ENCODE results near the gene ARHGAP6.
"Not testable (repeated sequence)": the region's sequence is repeated elsewhere in the genome, so short reads cannot be mapped to it uniquely, and the experiment has no call there.

Gene ARHGAP6

DNA sequence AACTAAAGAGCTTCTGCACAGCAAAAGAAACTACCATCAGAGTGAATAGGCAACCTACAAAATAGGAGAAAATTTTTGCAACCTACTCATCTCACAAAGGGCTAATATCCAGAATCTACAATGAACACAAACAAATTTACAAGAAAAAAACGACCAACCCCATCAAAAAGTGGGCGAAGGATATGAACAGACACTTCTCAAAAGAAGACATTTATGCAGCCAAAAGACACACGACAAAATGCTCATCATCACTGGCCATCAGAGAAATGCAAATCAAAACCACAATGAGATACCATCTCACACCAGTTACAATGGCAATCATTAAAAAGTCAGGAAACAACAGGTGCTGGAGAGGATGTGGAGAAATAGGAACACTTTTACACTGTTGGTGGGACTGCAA, 304.1 kb downstream of the ARHGAP6 start:
- FAIRE-seq: not testable (repeated sequence)

DNA sequence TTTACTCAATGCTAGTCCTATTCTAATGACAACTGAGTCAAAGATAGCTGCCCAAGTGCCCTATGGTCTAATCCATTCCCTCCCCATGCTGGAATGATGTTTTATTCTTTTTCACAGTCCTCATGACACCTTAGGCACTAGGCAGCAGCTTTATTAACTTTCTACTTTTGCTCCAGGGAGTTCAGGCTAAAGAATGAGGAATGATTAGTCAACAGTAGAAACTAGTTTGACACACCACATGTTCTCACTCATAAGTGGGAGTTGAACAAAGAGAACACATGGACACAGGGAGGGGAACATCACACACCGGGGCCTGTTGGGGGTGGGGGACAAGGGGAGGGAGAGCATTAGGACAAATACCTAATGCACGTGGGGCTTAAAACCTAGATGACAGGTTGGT, 309.8 kb downstream of the ARHGAP6 start:
- DNase-seq (ENCODE audit: low spot score); FAIRE-seq: not testable (repeated sequence)

More for the DNA sequence above, 304.1 kb downstream of the ARHGAP6 start:
- not testable (repeated sequence) for DNase-seq (ENCODE audit: low spot score)

DNA sequence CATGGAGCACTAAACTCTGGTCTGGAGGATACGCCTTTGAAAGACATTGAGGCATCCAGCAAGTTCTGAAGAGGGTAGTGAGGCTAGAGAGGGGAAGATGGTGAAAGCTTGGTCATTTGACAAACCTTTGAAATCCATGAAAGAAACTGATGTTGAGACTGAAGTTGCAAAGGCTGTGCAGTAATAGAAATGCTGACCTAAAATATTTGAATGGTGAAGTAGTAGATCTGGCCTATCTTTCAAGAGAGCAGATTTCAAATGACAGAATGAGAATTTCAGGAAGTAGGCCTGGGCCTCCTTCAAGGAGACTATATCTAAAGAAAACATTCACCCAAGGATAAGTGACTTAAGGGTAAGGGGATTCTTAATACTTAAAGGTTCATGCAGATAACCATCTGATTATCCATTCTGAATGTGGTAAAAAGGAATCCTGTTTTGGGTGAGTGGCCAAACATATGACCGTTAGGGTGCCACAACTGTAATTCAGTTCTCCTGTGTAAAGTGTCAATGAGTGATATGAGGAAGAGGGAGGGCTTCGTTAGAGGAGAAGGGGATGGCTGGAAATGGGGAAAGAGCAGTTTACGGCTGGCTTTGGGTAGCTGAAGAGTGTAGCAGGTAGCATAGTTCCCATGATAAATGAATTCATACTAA, 310.3 kb downstream of the ARHGAP6 start:
- no peak for FAIRE-seq
- DNase-seq (ENCODE audit: low spot score): no peak

DNA sequence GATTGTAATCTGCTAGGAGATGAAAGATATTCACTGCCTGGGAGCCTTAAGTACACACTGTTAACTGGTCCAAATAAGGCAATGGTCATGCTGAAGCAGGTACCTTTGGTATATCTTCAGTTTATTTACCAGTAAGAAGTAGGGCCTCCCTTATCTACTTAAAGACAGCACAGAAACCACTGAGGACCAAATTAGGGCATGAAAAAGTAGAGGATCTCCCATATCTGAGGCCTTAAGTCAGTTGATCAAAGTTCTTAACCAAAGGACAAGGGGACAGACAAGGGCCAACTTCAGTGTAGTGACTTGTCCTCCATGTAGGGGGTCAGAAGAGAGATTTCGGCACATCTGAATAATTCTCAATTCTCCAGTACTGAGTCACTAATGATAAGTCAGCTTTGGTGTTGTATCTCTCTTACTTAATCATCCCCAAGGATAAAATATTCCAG, 313.4 kb downstream of the ARHGAP6 start:
- no peak for DNase-seq (ENCODE audit: low spot score)
- FAIRE-seq: no peak

DNA sequence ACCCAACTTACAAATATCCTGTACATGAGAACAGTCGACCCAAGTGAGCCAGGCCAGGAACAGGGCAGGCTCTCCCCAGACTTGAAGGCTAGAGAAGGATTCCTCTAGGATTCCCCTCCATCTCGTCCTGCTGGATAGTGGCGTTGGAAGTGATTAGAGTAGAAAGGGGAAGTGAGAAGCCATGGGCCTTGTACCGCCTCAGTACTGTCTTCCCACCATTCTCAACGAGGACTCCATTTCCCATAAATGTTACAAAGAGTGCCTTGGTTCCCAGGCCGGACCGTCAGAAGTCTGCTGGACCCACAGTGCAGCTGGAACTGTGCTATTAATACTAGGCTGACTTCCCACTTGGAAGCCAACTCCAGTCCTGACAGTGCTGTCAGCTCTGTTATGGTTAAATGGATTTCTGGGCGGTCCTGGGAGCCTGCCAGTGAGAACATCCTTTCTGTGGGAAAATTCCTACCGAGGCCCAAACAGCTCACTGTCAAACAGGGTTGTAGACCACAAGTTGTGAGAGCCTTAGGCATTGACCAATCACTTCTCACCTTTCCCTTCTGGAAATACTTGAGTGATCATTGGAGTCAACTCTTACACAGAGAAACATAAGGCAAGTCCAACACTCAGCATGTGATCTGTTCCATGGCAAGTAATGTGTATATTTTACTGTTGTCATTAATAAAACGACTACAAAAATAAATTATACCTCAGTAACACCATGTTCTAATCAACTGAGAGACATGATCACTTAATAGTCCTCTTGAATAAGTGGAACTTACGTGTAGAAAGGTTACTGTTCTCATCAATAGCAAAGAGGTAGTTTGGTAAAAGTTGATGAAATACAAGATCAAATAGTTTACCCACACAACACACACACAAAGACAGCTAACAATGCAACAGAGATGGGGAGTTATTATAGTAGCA, 314.1 kb downstream of the ARHGAP6 start:
- no peak for FAIRE-seq
- no peak for DNase-seq (ENCODE audit: low spot score)

DNA sequence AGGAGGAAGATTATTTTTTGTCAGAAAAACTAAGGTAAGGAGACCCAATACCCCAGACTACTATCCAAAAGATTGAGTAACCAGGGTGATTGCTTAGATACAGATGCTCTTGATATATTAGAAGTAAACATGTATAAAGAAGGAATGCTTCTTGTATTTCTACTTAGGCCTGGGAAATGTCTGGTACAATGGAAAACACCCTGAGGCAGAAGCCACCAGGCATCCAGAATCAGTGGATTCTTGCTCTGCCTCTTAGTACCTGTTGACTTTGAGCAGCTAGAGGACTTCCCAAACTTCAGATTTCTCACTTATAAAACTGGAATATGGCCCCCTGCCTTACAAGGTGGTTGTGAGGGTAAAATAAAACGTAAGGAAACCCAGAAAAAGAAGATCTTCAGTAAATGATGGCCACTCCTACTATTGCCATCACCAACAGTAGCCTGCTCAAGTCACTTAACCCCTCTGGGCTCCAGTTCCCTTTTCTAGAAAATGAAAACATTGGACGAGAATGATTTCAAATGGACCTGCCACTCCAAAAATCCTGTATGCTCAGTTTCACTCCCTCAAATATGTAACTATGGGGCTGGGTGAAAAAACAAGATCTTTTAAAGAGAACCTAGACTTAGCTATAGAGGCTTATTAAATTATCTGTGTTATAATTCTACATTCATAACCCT, 315.9 kb downstream of the ARHGAP6 start:
- DNase-seq (ENCODE audit: low spot score) (no peak), FAIRE-seq (no peak)

DNA sequence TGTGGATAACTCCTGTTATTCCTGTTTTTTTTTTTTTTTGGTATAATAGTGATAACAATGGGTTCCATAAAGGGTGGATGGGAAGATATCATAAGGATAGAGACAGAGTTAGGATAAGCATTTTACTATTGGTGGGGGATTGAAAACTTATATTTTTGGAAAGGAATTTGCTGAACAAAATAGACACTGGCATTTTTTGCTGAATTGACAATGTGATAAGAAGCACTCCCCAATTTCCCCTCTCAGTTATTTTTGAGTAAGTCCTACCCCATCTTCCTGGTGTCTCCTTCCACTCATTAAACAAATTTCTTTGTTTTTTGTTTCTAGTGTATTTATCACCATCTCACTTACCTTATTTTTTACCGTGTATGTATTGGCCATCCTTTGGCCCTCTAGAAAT, 316.7 kb downstream of the ARHGAP6 start:
- no peak for FAIRE-seq
- no peak for DNase-seq (ENCODE audit: low spot score)

DNA sequence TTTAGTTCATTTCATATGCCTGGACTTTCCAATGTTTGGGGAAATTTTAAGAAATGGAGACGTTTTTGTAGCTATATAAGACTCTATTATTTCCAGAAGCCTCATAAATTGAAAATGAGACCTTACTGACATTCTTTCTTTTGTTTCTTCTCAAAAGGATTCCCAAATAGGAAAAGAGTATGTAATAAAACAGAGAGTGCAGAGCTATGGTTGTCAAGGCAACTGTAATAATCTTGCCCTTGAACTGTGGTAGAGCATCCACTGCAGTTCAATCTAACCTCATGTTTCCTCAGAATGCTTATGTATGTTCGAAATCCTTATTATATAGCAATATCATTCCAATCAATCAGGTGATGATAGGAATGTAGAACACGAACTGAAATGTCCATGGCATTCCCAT, 318.4 kb downstream of the ARHGAP6 start:
- no peak for DNase-seq (ENCODE audit: low spot score)
- FAIRE-seq: no peak

DNA sequence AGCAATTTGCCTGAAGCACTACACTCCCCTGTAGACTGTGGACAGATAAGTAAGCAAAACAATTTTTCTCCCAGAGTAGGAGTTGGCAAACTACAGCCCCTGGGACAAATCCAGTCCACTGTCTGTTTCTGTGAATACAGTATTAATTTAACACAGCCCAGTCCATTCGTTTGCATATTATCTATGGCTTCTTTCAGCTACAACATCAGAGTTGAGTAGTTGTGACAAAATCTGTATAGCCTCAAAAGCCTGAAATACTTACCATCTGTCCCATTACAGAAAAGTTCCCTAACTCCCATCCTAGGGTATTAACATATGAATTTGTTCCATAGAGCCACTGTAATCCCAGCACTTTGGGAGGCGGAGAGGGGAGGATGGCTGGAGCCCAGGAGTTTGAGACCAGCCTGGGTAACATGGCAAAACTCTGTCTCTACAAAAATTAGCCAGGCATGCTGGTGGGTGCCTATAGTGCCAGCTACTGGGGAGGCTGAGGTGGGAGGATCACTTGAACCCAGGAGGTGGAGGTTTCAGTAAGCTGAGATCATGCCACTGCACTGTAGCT, 319.5 kb downstream of the ARHGAP6 start:
- FAIRE-seq (no peak), DNase-seq (ENCODE audit: low spot score) (no peak)

DNA sequence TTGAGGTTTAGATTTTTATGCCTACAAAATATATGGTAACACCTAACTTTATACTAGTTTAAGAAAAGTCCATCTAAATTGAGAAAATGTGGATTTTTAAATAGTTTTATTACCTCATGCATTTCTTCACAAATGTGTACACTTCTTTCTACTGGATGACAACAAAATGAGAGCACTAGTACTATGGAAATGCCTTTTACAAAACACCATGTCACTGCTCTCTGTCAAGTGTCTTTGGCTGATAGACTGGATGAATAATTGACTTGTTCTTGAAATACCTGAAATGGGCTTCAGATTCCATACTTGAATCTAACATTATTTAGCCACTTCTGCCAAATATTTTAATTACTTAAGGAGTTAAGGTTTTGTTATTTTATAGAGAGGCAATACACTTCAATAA, 323.0 kb downstream of the ARHGAP6 start:
- FAIRE-seq: no peak
- DNase-seq (ENCODE audit: low spot score): no peak

DNA sequence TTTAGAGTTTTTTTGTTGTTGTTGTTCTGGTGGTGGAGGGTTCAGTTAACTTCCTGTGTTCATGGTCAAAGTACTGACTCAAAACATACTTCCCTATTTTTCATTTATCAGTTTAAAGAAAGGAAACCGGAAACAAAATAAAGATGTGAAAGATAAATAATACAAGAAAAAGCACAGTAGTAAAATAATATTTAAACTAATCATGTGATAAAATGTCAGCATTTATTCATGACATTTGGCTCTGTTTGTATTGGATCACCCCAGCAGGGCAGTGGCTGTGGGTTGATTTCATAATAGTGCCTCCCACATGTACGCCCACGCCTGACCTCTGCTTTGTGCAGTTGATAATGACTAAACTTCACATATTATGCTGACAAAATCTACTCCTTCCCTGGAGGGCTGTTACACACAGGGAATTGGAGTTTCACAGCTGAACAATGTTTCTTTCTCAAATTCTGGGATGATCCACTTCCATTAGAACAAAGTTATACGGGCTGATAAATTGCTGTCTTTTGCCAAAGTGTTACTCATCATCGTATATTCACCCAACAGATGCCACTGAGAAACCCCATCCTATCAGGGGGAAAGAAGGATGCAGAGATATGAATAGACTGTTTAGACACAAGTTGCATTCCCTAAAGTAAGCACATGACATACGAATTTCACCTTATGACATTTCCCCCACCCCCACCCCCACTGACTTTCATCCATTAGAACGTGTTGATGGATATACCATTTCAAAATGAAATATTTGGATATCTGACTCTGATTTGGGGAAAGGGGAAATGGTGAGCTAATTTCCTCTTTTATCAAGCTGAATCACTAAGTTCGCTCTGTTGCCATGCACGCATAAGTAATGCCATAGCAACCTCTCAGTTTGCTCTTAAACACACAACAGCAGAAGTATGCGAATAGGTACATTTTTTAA, 324.2 kb downstream of the ARHGAP6 start:
- DNase-seq (ENCODE audit: low spot score) (peak; percentile 6), FAIRE-seq (no peak)

DNA sequence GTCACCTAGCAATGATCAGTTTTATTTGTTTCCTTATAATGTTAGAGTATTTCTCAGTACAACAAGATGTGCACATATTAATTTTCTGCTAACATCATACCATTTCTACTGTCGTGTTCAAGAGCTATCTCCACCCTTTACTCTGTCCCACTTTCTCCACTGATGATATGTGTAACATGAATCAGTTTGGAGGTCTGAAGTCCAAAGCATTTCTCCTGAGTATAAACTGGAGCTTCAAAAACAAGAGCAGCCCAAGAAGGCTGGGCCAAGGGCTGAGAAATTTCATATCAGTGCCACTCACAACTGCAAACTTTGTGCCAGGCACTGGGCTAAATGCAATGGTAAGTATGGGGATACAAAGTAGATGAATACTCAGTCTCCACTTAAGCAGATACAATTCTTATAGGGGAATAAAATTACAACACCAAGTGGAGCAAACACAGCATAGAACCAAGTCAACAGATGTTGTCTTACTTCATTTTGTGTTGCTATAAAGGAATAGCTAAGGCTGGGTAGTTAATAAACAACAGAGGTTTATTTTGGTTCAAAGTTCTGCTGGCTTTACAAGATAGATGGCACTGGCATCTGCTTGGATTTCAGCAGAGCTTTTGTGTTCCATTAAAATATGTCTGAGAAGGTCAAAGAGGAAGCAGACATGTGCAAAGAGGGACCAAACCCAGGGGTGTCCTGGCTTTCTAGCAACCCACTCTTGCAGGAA, 328.3 kb downstream of the ARHGAP6 start:
- FAIRE-seq: no peak
- no peak for DNase-seq (ENCODE audit: low spot score)

DNA sequence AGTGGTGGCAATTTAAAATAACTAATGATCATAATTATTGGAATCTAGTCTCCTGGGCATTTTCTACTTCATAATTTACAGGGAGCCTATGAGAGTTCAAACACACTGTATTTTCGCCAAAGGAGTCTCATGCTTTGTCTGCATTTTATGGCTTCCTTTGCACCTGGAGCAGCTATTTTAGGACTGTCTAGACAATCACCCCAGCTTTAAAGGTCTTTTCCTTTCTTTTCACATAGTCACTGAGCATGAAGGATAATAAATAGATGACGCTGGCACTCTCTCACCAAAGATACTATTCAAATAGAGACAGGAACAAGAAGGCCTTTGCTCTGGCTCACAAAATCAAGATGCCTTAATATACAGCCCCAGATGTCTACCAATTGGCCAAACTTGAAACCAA, 329.5 kb downstream of the ARHGAP6 start:
- FAIRE-seq: no peak
- DNase-seq (ENCODE audit: low spot score): no peak

DNA sequence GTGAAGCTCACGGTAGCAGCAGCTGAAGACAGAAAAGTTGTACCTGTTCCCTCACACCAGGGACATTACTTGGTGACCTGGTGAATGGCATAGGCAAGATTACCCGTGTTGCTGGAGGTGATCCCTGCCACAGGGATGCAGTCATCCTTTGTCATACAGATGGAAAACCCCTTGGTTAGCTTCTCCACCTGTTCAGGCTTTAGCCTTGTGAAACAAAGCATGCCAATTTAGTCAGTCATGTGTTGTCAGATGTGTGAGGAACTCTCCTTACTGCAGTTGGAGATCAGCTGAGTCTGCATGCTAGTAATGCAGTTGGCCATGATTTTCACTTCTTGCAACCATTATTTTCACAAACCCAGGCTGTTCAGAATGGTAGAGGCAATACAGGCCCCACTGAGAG, 331.6 kb downstream of the ARHGAP6 start:
- DNase-seq (ENCODE audit: low spot score) (no peak), FAIRE-seq (no peak)

DNA sequence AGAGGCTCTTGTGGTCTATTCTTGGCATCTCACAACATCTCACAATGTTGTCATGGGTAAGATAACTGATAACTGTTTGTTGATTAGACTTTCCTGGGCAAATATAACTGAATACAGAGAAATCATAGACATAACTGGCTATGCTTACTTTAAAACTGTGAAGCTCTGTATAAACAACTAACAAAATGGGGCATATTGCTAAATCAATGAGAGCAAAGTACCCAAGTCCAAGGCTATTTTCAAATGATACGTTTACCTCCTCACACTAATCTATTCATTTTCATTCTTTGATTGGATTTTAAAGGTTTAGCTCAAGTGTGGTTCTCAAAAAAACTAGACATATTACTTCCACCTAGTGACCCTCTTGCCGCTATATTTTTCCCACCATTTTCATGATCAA, 333.9 kb downstream of the ARHGAP6 start:
- no peak for FAIRE-seq
- no peak for DNase-seq (ENCODE audit: low spot score)

DNA sequence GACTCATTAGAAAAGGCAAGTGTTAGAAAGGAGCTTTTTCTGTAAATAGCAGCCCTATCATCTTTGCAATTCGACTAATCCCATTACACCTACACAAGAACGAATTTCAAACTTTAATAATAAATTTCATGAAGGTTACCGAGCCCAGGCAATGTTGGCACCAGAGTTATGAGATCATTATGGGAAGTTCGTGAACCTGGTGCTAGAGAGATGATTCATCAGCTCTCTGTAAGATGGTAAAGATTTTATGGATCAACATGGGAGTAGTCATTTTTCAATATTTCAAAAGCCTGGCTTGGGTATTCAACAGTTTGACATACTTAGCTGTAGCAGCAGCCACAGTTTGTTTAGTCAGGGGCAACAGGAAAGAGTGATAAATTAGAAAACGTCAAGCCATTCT, 336.7 kb downstream of the ARHGAP6 start:
- FAIRE-seq: no peak
- no peak for DNase-seq (ENCODE audit: low spot score)

DNA sequence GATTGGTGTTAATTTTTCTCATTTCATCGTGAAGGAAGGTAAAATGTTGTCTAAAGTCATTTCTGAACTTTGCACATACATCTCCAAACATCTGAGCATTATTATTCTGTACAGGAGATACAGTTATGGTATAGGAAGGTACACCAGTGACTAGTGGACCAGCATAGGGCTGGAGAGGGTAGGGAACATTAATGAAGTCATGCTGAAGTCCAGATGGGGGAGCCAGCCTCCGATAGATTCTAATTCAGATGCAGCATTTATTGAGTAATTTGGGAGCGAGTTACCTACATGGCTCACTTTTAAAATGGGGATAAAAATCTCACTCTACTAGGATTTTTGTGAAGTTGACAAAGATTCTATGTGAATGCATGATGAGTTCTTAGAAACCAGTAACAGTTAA, 337.6 kb downstream of the ARHGAP6 start:
- DNase-seq (ENCODE audit: low spot score): no peak
- FAIRE-seq: no peak

DNA sequence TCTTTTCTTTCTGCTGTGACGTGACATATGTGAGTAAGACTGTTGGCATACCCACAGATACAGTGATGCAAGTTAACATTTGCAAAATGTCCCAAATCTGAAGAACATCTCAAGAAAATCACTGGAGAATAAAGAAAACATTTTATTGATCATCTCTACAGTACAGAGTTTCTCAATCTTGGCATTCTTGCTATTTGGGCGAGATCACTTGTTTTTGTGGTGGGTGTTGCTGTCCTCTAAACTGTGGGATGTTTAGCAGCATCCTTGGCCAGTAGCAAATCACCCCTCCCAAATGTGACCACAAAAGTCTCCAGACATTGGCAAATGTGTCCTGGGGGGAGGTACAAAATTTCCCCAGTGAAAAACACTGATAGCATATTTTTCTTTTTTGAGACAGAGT, 343.7 kb downstream of the ARHGAP6 start:
- DNase-seq (ENCODE audit: low spot score) (no peak), FAIRE-seq (no peak)

DNA sequence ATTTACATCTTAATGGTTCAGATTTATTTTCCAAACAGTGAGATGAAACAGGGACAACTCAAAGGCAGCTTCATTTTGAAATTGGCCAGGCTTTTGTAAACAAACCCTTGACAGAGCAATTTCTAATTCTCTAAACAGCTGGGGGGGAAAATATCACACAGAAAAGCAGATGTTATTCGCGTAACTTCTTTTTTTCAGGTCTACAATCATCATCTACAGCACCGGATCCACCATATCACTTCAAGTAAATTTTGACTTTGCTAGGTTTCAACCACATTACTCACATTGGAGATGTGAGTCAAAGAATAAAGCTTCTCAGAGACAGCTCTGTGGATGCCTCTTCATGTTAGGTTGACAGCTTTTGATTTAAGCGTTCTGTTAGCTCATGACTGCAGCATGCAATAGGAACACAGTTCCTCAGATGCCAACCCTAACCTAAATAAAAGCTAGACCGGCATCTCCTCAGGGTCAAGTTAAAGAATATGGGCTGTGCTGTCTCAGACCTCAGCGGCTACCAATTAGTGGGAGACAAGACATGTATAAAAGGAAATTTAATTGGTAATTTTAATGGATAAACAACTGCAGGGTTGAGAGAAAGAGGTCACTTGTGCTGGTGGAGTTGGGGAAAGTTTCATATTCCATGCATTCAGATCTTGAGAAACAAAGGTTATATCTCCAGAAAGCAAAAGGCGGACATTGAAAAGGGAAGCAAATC, 345.8 kb downstream of the ARHGAP6 start:
- no peak for DNase-seq (ENCODE audit: low spot score)
- no peak for FAIRE-seq

All from urothelium cell line (cell line).